Measurements from ENCODE around the gene SKAP1. TPM values are rescaled to one million over a fixed set of nuclear protein-coding genes. Genes with fewer than 3 reads are reported as not detected.

SKAP1 gene
- polyA plus RNA-seq, 1 of the 3 experiments (the other 2 are of a cell fraction) = not detected

GRCh38 chr17:48241131-48241591 is 188.9 kb downstream of the SKAP1 start:
- H3F3A ChIP-seq (replicated peaks; ENCODE audit: insufficient read depth) = peaks cover 14% of the 10 kb centered on the region
- WGBS (ENCODE audit: low lambda C conversion rate) = 0% methylated on average over 1 of the region's 1 CpG
- ChIA-PET CTCF (interaction anchor here (1.0 to 2.4 kb wide), 4 partner anchors 8 to 25 kb away, joined by 3 to 7 read pairs (median 4); no protein-coding TSS in a partner anchor), POLR2A (no interaction called here)
- H3K27ac ChIP-seq (ENCODE audit: low read depth in 2 of 2, low read length in 1 of 2) = no peak overlapping the region; a peak in 1 of 4 replicates
- no peaks in the 10 kb centered on the region for H3K36me3 ChIP-seq (replicated peaks in 1 of 2; ENCODE audit: control insufficient read depth in 1 of 2, insufficient read depth in 2 of 2, low read length in 1 of 2)
- H2AFZ ChIP-seq (ENCODE audit: low read depth) = peak overlapping the region; percentile 37
- DNase-seq = no peak
- H3K4me2 ChIP-seq = peak overlapping the region; percentile 43
- peaks cover 16% of the 10 kb centered on the region for H3K27me3 ChIP-seq (ENCODE audit: insufficient read depth)
- H3K79me2 ChIP-seq (ENCODE audit: insufficient read depth) = no peaks in the 10 kb centered on the region
- no peak overlapping the region for H3K9ac ChIP-seq
- no peaks in the 10 kb centered on the region for H3K9me2 ChIP-seq
- no peaks in the 10 kb centered on the region for H4K20me1 ChIP-seq (ENCODE audit: insufficient read depth)
- H3K9me3 ChIP-seq = no peaks in the 10 kb centered on the region
- TF ChIP-seq RAD21 (IDR thresholded peaks at IDR 0.05; ENCODE audit: low read length) (no peak), RXRA (IDR thresholded peaks at IDR 0.05; ENCODE audit: borderline replicate concordance, low read depth) (peak; percentile 61; the same call in 1 of the 2 replicates), RCOR1 (IDR thresholded peaks at IDR 0.05; ENCODE audit: low read length) (no peak)
- H3K4me1 ChIP-seq (ENCODE audit: control insufficient read depth in 1 of 2, insufficient read depth in 2 of 2, low read depth in 1 of 2, low read length in 1 of 2) = peaks cover 6 to 35% of the 10 kb centered on the region in 2 experiments; a peak in 3 of 4 replicates
- H3K4me3 ChIP-seq (ENCODE audit: low read depth in 2 of 2, low read length in 1 of 2) = no peak overlapping the region

- H3K4me1 ChIP-seq (ENCODE audit: control insufficient read depth in 1 of 2, insufficient read depth in 2 of 2, low read depth in 1 of 2, low read length in 1 of 2) = peaks cover 6 to 35% of the 10 kb centered on the region in 2 experiments; a peak in 3 of 4 replicates
- peaks cover 14% of the 10 kb centered on the region for H3F3A ChIP-seq (replicated peaks; ENCODE audit: insufficient read depth)
- no peaks in the 10 kb centered on the region for H3K79me2 ChIP-seq (ENCODE audit: insufficient read depth)
- H3K9me3 ChIP-seq = no peaks in the 10 kb centered on the region
- H3K9ac ChIP-seq = no peak overlapping the region
- no peak overlapping the region for H3K4me3 ChIP-seq (ENCODE audit: low read depth in 2 of 2, low read length in 1 of 2)
- ChIA-PET POLR2A (no interaction called here), CTCF (interaction anchor here (0.6 to 2.4 kb wide), 5 partner anchors 9 to 185 kb away, joined by 3 to 7 read pairs (median 3); no protein-coding TSS in a partner anchor)
- no peak for DNase-seq
- peak overlapping the region; percentile 37 for H2AFZ ChIP-seq (ENCODE audit: low read depth)
- H3K4me2 ChIP-seq = peak overlapping the region; percentile 43
- peaks cover 11% of the 10 kb centered on the region for H3K27me3 ChIP-seq (ENCODE audit: insufficient read depth)
- H3K27ac ChIP-seq (ENCODE audit: low read depth in 2 of 2, low read length in 1 of 2) = no peak overlapping the region; a peak in 1 of 4 replicates
- 16% methylated on average over 2 of the region's 2 CpGs for WGBS (ENCODE audit: low lambda C conversion rate)
- no peaks in the 10 kb centered on the region for H3K9me2 ChIP-seq
- H3K36me3 ChIP-seq (replicated peaks in 1 of 2; ENCODE audit: control insufficient read depth in 1 of 2, insufficient read depth in 2 of 2, low read length in 1 of 2) = no peaks in the 10 kb centered on the region
- H4K20me1 ChIP-seq (ENCODE audit: insufficient read depth) = no peaks in the 10 kb centered on the region
- TF ChIP-seq USF2 (IDR thresholded peaks at IDR 0.05; ENCODE audit: borderline replicate concordance, low read depth, low read length) (no peak), POLR2AphosphoS5 (IDR thresholded peaks at IDR 0.05; ENCODE audit: low read depth, low read length) (no peak), RCOR1 (IDR thresholded peaks at IDR 0.05; ENCODE audit: low read length) (no peak), FOXM1 (IDR thresholded peaks at IDR 0.05; ENCODE audit: low read depth) (no peak)
Observed at GRCh38 chr17:48240562-48241130, 189.4 kb downstream of the SKAP1 start.

- no peaks in the 10 kb centered on the region for H3K9me3 ChIP-seq
- peaks cover 14% of the 10 kb centered on the region for H3F3A ChIP-seq (replicated peaks; ENCODE audit: insufficient read depth)
- no peak overlapping the region for H3K4me2 ChIP-seq
- H3K4me3 ChIP-seq (ENCODE audit: low read depth in 2 of 2, low read length in 1 of 2) = no peak overlapping the region
- H3K27ac ChIP-seq (ENCODE audit: low read depth in 2 of 2, low read length in 1 of 2) = no peak overlapping the region
- H3K79me2 ChIP-seq (ENCODE audit: insufficient read depth) = no peaks in the 10 kb centered on the region
- 38% methylated on average over 2 of the region's 2 CpGs for WGBS (ENCODE audit: low lambda C conversion rate)
- CTCF ChIA-PET = interaction anchor here (0.6 to 2.1 kb wide), 6 partner anchors 9 to 639 kb away, joined by 3 to 5 read pairs (median 3); no protein-coding TSS in a partner anchor
- peak overlapping the region; percentile 37 for H2AFZ ChIP-seq (ENCODE audit: low read depth)
- H3K9me2 ChIP-seq = no peaks in the 10 kb centered on the region
- POLR2A ChIA-PET = no interaction called here
- H3K27me3 ChIP-seq (ENCODE audit: insufficient read depth) = peaks cover 7% of the 10 kb centered on the region; the same call in 1 of the 2 replicates
- TF ChIP-seq USF2 (IDR thresholded peaks at IDR 0.05; ENCODE audit: borderline replicate concordance, low read depth, low read length) (no peak), FOSL2 (IDR thresholded peaks at IDR 0.05; ENCODE audit: borderline replicate concordance, low read depth) (no peak), GATA2 (CRISPR knock-in tag; IDR thresholded peaks at IDR 0.05) (no peak), REST (IDR thresholded peaks at IDR 0.05; ENCODE audit: low read depth, low read length) (no peak)
- no peaks in the 10 kb centered on the region for H4K20me1 ChIP-seq (ENCODE audit: insufficient read depth)
- peaks cover 6 to 35% of the 10 kb centered on the region in 2 experiments; a peak in 3 of 4 replicates for H3K4me1 ChIP-seq (ENCODE audit: control insufficient read depth in 1 of 2, insufficient read depth in 2 of 2, low read depth in 1 of 2, low read length in 1 of 2)
- H3K9ac ChIP-seq = no peak overlapping the region
- no peak for DNase-seq
- H3K36me3 ChIP-seq (replicated peaks in 1 of 2; ENCODE audit: control insufficient read depth in 1 of 2, insufficient read depth in 2 of 2, low read length in 1 of 2) = no peaks in the 10 kb centered on the region
Observed at GRCh38 chr17:48240122-48240521, 189.9 kb downstream of the SKAP1 start.

All from SK-N-SH (cell line).